OCI-M2 (cell line): ENCODE results near the gene TYK2.
A peak's percentile ranks its signal among the peaks of the same experiment; 100 is the strongest.
"Not testable (repeated sequence)": the region's sequence is repeated elsewhere in the genome, so short reads cannot be mapped to it uniquely, and the experiment has no call there.

Experiments used
- DNase-seq: peaks from one replicate; lab custom pipeline; 2025; ENCODE audit not compliant: unreplicated experiment; lab: John Stamatoyannopoulos, UW

The TYK2 gene

GRCh38 chr19:10408511-10409283, 28.3 kb upstream of the TYK2 start:
- no peak for DNase-seq

- DNase-seq, result no peak
Observed at GRCh38 chr19:10407096-10407495, 26.7 kb upstream of the TYK2 start.

GRCh38 chr19:10406191-10406590, 25.8 kb upstream of the TYK2 start:
- DNase-seq, result no peak

- DNase-seq, result no peak
Observed at GRCh38 chr19:10404888-10405820, 24.8 kb upstream of the TYK2 start.

GRCh38 chr19:10403137-10404021, 23.0 kb upstream of the TYK2 start, which contains the start of gene CDC37:
TSS of gene CDC37 (minus strand) at chr19:10403542. CDS start at chr19:10403479, 63 bp downstream.
- peak; percentile 100 for DNase-seq

- peak; percentile 89 for DNase-seq
Observed at GRCh38 chr19:10402441-10403038, 22.2 kb upstream of the TYK2 start.

- no peak for DNase-seq
Observed at GRCh38 chr19:10399878-10400277, 19.5 kb upstream of the TYK2 start.

GRCh38 chr19:10399340-10399739, 19.0 kb upstream of the TYK2 start:
- not testable (repeated sequence) for DNase-seq

GRCh38 chr19:10398819-10399218, 18.4 kb upstream of the TYK2 start:
- DNase-seq, result no peak

GRCh38 chr19:10395917-10396316, 15.5 kb upstream of the TYK2 start:
- DNase-seq, result no peak

GRCh38 chr19:10395436-10395835, 15.1 kb upstream of the TYK2 start:
- DNase-seq, result no peak

- DNase-seq, result no peak
Observed at GRCh38 chr19:10395003-10395402, 14.6 kb upstream of the TYK2 start.

- DNase-seq, result no peak
Observed at GRCh38 chr19:10393137-10393536, 12.8 kb upstream of the TYK2 start.

GRCh38 chr19:10392120-10392519, 11.7 kb upstream of the TYK2 start:
- no peak for DNase-seq

GRCh38 chr19:10390652-10391286, 10.4 kb upstream of the TYK2 start:
- DNase-seq, result peak; percentile 92

- no peak for DNase-seq
Observed at GRCh38 chr19:10389863-10390262, 9.5 kb upstream of the TYK2 start.

GRCh38 chr19:10388957-10389356, 8.6 kb upstream of the TYK2 start:
- peak; percentile 100 for DNase-seq

GRCh38 chr19:10384580-10384979, 4.2 kb upstream of the TYK2 start:
- DNase-seq, result no peak

GRCh38 chr19:10383223-10383499, 2.8 kb upstream of the TYK2 start:
- not testable (repeated sequence) for DNase-seq

- no peak for DNase-seq
Observed at GRCh38 chr19:10379880-10380312, 476 bp downstream of the TYK2 start.
